COLO668 (cell line): Measurements from ENCODE around the gene CMAS.

ENCODE experiments used
- DNase-seq: peaks from one replicate; lab custom pipeline; 2025; ENCODE audit not compliant: unreplicated experiment; lab: John Stamatoyannopoulos, UW

The CMAS gene

DNA sequence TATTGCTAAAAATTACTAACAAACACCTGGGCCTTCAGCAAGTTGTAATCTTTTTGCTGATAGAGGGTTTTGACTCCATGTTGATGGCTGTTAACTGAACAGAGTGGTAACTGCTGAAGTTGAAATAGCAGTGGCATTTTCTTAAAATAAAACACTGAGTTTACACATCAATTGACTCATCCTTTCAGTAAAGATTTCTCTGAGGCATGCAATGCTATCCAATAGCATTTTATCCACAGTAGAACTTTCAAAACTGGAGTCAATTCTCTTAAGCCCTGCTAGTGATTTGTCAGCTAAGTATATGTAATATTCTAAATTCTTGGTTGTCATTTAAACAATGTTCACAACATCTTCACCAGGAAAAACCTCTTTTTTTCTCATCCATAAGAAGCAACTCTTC, 59.5 kb downstream of the CMAS start:
- no peak for DNase-seq

DNA sequence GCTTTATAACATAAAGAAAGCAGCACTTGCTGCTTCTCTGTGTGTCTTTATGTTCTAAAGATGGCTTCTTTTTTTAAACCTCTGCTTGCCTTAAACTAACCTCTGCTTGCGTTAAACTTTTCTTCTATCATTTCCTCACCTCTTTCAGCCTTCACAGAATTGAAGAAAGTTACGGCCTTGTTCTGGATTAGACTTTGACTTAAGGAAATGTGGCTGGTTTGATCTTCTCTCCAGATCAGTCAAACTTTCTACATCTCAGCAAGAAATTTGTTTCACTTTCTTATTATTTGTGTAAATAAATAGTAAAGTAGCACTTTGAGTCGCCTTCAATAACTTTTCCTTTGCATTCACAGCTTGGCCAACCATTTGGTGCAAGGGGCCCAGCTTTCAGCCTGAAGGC, 64.2 kb downstream of the CMAS start:
- DNase-seq = no peak
